ENCODE data around the gene TMEM178B. TPM values are rescaled to one million over a fixed set of nuclear protein-coding genes. Genes with fewer than 3 reads are reported as not detected.

TMEM178B gene
- total RNA-seq, 3 donors from 2014 or later (not counting 1 experiment from before 2014, with no cell fraction given): not detected

- 86% methylated on average over 7 of the region's 7 CpGs for WGBS (ENCODE audit: insufficient coverage)
- intact Hi-C loops (cut with micrococcal nuclease): no loop called here
- H3K4me1 ChIP-seq (ENCODE audit: control insufficient read depth, insufficient read depth, low read length): no peaks in the 10 kb centered on the region
- no peak for TF ChIP-seq CTCF (IDR thresholded peaks at IDR 0.05)
- H3K36me3 ChIP-seq (ENCODE audit: control insufficient read depth, insufficient read depth, low read length): no peaks in the 10 kb centered on the region
- no peaks in the 10 kb centered on the region for H3K9me3 ChIP-seq (ENCODE audit: control insufficient read depth, insufficient read depth, low read length)
- ATAC-seq (no peak), DNase-seq (no peak)
- no peaks in the 10 kb centered on the region for H3K36me3 Mint-ChIP-seq
- H3K4me3 Mint-ChIP-seq: no peak overlapping the region
- no peak overlapping the region for H3K27ac ChIP-seq (ENCODE audit: low read length)
- H3K4me1 Mint-ChIP-seq: no peaks in the 10 kb centered on the region
- H3K27me3 ChIP-seq (ENCODE audit: control insufficient read depth, insufficient read depth, low read length): peaks cover 5% of the 10 kb centered on the region
- no peak overlapping the region for H3K27ac Mint-ChIP-seq
- H3K9me3 Mint-ChIP-seq: no peaks in the 10 kb centered on the region
- no peak overlapping the region for H3K4me3 ChIP-seq (ENCODE audit: low read length)
- peaks cover 29 to 43% of the 10 kb centered on the region in 2 donors for H3K27me3 Mint-ChIP-seq (ENCODE audit: low read depth in 2 of 2)
These were observed 336.6 kb downstream of the TMEM178B start for GRCh38 chr7:141410353-141411000.

GRCh38 chr7:141411133-141411532, 337.3 kb downstream of the TMEM178B start:
- H3K36me3 ChIP-seq (ENCODE audit: control insufficient read depth, insufficient read depth, low read length): no peaks in the 10 kb centered on the region

DNA sequence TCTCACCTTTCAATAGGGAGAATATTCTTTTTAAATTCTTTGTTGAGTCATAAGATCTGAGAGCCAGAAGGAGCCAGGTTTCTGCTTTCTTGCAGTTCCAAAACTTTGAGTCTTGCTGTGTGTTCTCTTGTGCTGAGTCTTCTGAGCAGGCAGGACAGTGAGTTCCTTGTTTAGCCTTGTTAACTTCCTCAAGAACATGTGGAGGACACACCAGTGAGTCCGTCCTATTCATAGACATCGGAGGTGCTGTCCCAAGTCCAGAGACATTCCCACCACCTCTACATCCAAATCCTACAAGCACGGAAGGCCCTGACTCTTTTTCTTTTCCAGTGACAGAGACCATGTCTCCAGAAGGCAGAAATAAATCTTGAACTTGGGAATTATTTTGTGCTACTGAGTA, 342.1 kb downstream of the TMEM178B start:
- H3K4me1 ChIP-seq (ENCODE audit: control insufficient read depth, insufficient read depth, low read length): no peaks in the 10 kb centered on the region
- H3K27me3 Mint-ChIP-seq (ENCODE audit: low read depth in 2 of 2): peaks cover 20 to 49% of the 10 kb centered on the region in 2 donors
- no peaks in the 10 kb centered on the region for H3K4me1 Mint-ChIP-seq
- no peak for TF ChIP-seq CTCF (IDR thresholded peaks at IDR 0.05)
- H3K27ac ChIP-seq (ENCODE audit: low read length): no peak overlapping the region
- no peaks in the 10 kb centered on the region for H3K36me3 ChIP-seq (ENCODE audit: control insufficient read depth, insufficient read depth, low read length)
- no peaks in the 10 kb centered on the region for H3K36me3 Mint-ChIP-seq
- no peak overlapping the region for H3K4me3 Mint-ChIP-seq
- intact Hi-C loops (cut with micrococcal nuclease): no loop called here
- WGBS (ENCODE audit: insufficient coverage): 90% methylated on average over 3 of the region's 3 CpGs
- H3K9me3 Mint-ChIP-seq: no peaks in the 10 kb centered on the region
- H3K9me3 ChIP-seq (ENCODE audit: control insufficient read depth, insufficient read depth, low read length): no peaks in the 10 kb centered on the region
- no peak for DNase-seq
- H3K4me3 ChIP-seq (ENCODE audit: low read length): no peak overlapping the region
- H3K27ac Mint-ChIP-seq: no peak overlapping the region
- H3K27me3 ChIP-seq (ENCODE audit: control insufficient read depth, insufficient read depth, low read length): no peaks in the 10 kb centered on the region
- ATAC-seq: no peak

More at GRCh38 chr7:141411133-141411532, 337.3 kb downstream of the TMEM178B start:
- no peaks in the 10 kb centered on the region for H3K4me1 ChIP-seq (ENCODE audit: control insufficient read depth, insufficient read depth, low read length)
- no peaks in the 10 kb centered on the region for H3K36me3 Mint-ChIP-seq
- intact Hi-C loops (cut with micrococcal nuclease): no loop called here
- DNase-seq (no peak), ATAC-seq (no peak)
- H3K9me3 ChIP-seq (ENCODE audit: control insufficient read depth, insufficient read depth, low read length): no peaks in the 10 kb centered on the region
- peaks cover 29 to 45% of the 10 kb centered on the region in 2 donors for H3K27me3 Mint-ChIP-seq (ENCODE audit: low read depth in 2 of 2)
- H3K27me3 ChIP-seq (ENCODE audit: control insufficient read depth, insufficient read depth, low read length): peaks cover 5% of the 10 kb centered on the region
- no peak overlapping the region for H3K4me3 ChIP-seq (ENCODE audit: low read length)
- no peaks in the 10 kb centered on the region for H3K4me1 Mint-ChIP-seq
- WGBS (ENCODE audit: insufficient coverage): 87% methylated on average over 4 of the region's 4 CpGs
- H3K4me3 Mint-ChIP-seq: no peak overlapping the region
- no peak overlapping the region for H3K27ac ChIP-seq (ENCODE audit: low read length)
- no peaks in the 10 kb centered on the region for H3K9me3 Mint-ChIP-seq
- no peak overlapping the region for H3K27ac Mint-ChIP-seq
- TF ChIP-seq CTCF (IDR thresholded peaks at IDR 0.05): no peak

Measured in natural killer cell (primary cell).